ENCODE results near the gene FUT6.
"Not testable (repeated sequence)": the region's sequence is repeated elsewhere in the genome, so short reads cannot be mapped to it uniquely, and the experiment has no call there.

The FUT6 gene

DNA sequence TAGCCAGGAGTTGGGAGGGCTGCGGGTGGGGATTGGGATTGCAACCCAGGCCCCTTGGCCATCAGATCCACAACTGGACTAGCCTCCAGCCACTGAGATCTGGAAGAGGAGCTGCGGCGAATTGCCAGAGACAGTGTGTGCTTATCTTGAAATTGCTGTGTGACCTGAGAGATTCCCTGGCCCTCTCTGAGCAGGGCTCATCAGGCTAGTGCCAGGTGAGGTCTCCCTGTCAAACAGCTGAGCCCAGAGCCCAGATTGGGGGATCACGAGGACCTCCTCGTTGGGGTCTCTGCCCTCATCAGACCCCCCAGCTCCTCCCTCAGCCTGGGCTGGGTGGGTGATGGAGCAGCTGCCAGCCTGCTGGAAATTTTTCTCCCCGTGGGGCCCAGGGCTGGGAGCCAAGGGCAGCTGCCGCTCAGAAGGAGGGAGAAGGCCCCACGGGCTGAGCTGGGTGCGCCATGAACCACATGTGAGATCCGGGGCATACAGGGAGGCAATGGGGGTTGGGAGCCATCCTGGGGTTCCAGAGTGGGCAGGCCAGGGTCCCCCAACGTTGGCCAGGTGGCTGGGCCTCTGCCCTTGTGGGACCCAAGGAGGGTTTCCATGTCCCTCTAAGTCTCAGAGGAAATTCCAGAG lies 23.6 kb upstream of the FUT6 start:
- H3K9me3 Mint-ChIP-seq: no peaks in the 10 kb centered on the region
- H3K27me3 Mint-ChIP-seq (ENCODE audit: low read depth, poor library complexity): peaks cover 16% of the 10 kb centered on the region
- peak overlapping the region; percentile 72 for H3K27ac Mint-ChIP-seq

GRCh38 chr19:5857203-5858081 lies 17.9 kb upstream of the FUT6 start:
- H3K9me3 Mint-ChIP-seq: no peaks in the 10 kb centered on the region
- no peak overlapping the region for H3K4me3 Mint-ChIP-seq
- peaks cover 13% of the 10 kb centered on the region for H3K27me3 Mint-ChIP-seq (ENCODE audit: low read depth, poor library complexity)
- DNase-seq: no peak
- no peak overlapping the region for H3K27ac Mint-ChIP-seq
- H3K4me1 Mint-ChIP-seq: peaks cover 30% of the 10 kb centered on the region
- no peaks in the 10 kb centered on the region for H3K36me3 Mint-ChIP-seq (ENCODE audit: low read depth)
- no peak for TF ChIP-seq CTCF (IDR thresholded peaks at IDR 0.05)

More for the DNA sequence above, 23.6 kb upstream of the FUT6 start:
- Mint-ChIP-seq H3K4me3 (no peak overlapping the region), H3K4me1 (peaks cover 34% of the 10 kb centered on the region), H3K36me3 (ENCODE audit: low read depth) (no peaks in the 10 kb centered on the region)
- no peak for DNase-seq
- no peak for TF ChIP-seq CTCF (IDR thresholded peaks at IDR 0.05)

DNA sequence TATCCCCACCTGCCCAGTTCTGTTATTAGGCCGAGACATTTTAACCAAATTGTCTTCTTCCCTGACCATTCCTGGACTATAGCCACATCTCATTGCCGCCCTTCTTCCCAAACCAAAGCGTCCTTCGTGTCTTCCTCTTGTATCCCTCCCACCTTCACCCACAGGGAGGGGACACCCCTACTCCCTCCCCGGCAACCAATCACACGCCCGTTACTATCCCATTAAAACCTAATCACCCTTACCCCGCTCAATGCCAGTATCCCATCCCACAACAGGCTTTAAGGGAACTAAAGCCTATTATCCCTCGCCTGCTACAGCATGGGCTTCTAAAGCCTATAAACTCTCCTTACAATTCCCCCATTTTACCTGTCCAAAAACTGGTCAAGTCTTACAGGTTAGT lies 15.6 kb upstream of the FUT6 start:
- not testable (repeated sequence) for H3K27ac Mint-ChIP-seq; H3K27me3 Mint-ChIP-seq (ENCODE audit: low read depth, poor library complexity); H3K9me3 Mint-ChIP-seq; H3K36me3 Mint-ChIP-seq (ENCODE audit: low read depth); DNase-seq; H3K4me3 Mint-ChIP-seq
- H3K4me1 Mint-ChIP-seq: peaks cover 26% of the 10 kb centered on the region

- peaks cover 23% of the 10 kb centered on the region for H3K4me1 Mint-ChIP-seq
- H3K9me3 Mint-ChIP-seq; DNase-seq; H3K36me3 Mint-ChIP-seq (ENCODE audit: low read depth); H3K4me3 Mint-ChIP-seq; H3K27me3 Mint-ChIP-seq (ENCODE audit: low read depth, poor library complexity); H3K27ac Mint-ChIP-seq: not testable (repeated sequence)
Measured at GRCh38 chr19:5854121-5854520, 14.6 kb upstream of the FUT6 start.

- H3K4me3 Mint-ChIP-seq: no peak within 1 kb of the TSS
- TF ChIP-seq CTCF (IDR thresholded peaks at IDR 0.05): no peak
- H3K4me1 Mint-ChIP-seq: peaks cover 23% of the 10 kb centered on the region
- peaks cover 5% of the 10 kb centered on the region for H3K27me3 Mint-ChIP-seq (ENCODE audit: low read depth, poor library complexity)
- DNase-seq: no peak
- H3K36me3 Mint-ChIP-seq (ENCODE audit: low read depth): no peaks in the 10 kb centered on the region
- no peaks in the 10 kb centered on the region for H3K9me3 Mint-ChIP-seq
- H3K27ac Mint-ChIP-seq: peak within 1 kb of the TSS; percentile 30
Measured at GRCh38 chr19:5851302-5851701, 11.8 kb upstream of the FUT6 start, which contains the start of gene FUT3. FUT3 (minus strand) TSS chr19:5851449.

GRCh38 chr19:5850743-5851293 lies 11.3 kb upstream of the FUT6 start:
- no peak for DNase-seq

More at GRCh38 chr19:5850743-5851293, 11.3 kb upstream of the FUT6 start:
- no peaks in the 10 kb centered on the region for H3K9me3 Mint-ChIP-seq
- H3K36me3 Mint-ChIP-seq (ENCODE audit: low read depth): no peaks in the 10 kb centered on the region
- peak overlapping the region; percentile 30 for H3K27ac Mint-ChIP-seq
- no peak overlapping the region for H3K4me3 Mint-ChIP-seq
- H3K27me3 Mint-ChIP-seq (ENCODE audit: low read depth, poor library complexity): peaks cover 5% of the 10 kb centered on the region
- no peak for TF ChIP-seq CTCF (IDR thresholded peaks at IDR 0.05)
- peaks cover 23% of the 10 kb centered on the region for H3K4me1 Mint-ChIP-seq

Data from nephron progenitor cell (in vitro differentiated cells).